Measurements from ENCODE around the gene C15orf40. TPM values are rescaled to one million over a fixed set of nuclear protein-coding genes. Genes with fewer than 3 reads are reported as not detected.
A peak's percentile ranks its signal among the peaks of the same experiment; 100 is the strongest.

C15orf40 gene
- total RNA-seq: 10 to 100 TPM in 3 of 4 donors, 1 to 10 TPM in 1; 9.1 to 14.6 (median 12.0) TPM
- 10 to 100 TPM; 21.3 to 26.1 (median 23.4) TPM for polyA plus RNA-seq

- intact Hi-C loops (cut with DNase I): loop anchor here (1.0 to 5.0 kb wide), 2 partner anchors 56 to 196 kb away; partner anchors contain the start of genes BTBD1 and HDGFL3
- Histone ChIP-seq H3K27me3 (no peaks in the 10 kb centered on the region), H3K9me3 (no peaks in the 10 kb centered on the region), H3K36me3 (peaks cover 5 to 48% (median 19%) of the 10 kb centered on the region in 4 donors), H3K4me3 (peak within 1 kb of the TSS; percentile 79 to 97 (median 87)), H3K4me1 (peaks cover 0 to 34% (median 18%) of the 10 kb centered on the region in 4 donors), H3K27ac (peak within 1 kb of the TSS; percentile 84 to 88 (median 84))
- TF ChIP-seq POLR2A (IDR thresholded peaks at IDR 0.05) (peak; percentile 61 to 67), POLR2AphosphoS5 (IDR thresholded peaks at IDR 0.05) (peak; percentile 80 to 94 (median 88)), CTCF (IDR thresholded peaks at IDR 0.05) (peak; percentile 51 to 54 (median 52)), EP300 (IDR thresholded peaks at IDR 0.05) (no peak)
- 1 to 2% methylated on average over 64 of the region's 64 CpGs for WGBS, 2 donors
- DNase-seq: peak; percentile 95
Measured at GRCh38 chr15:83011271-83012075, at the start of gene C15orf40. Gene C15orf40, minus strand, starts transcription at chr15:83011639. Its CDS starts 32 bp downstream, at chr15:83011607.

GRCh38 chr15:83057696-83058376 lies 46.4 kb upstream of the C15orf40 start:
- Histone ChIP-seq H3K27me3 (no peaks in the 10 kb centered on the region), H3K4me3 (peak overlapping the region in 1 of 4 donors; percentile 1), H3K27ac (peak overlapping the region in 2 of 4 donors; percentile 48 to 66), H3K4me1 (peaks cover 0 to 55% (median 46%) of the 10 kb centered on the region in 4 donors), H3K36me3 (peaks cover 0 to 28% (median 6%) of the 10 kb centered on the region in 4 donors), H3K9me3 (no peaks in the 10 kb centered on the region)
- WGBS, 2 donors: 79 to 85% methylated on average over 7 of the region's 7 CpGs
- TF ChIP-seq EP300 (IDR thresholded peaks at IDR 0.05) (no peak), POLR2AphosphoS5 (IDR thresholded peaks at IDR 0.05) (no peak), POLR2A (IDR thresholded peaks at IDR 0.05) (no peak), CTCF (IDR thresholded peaks at IDR 0.05) (no peak)
- no peak for DNase-seq
- intact Hi-C loops (cut with DNase I): no loop called here

- Histone ChIP-seq H3K4me1 (peaks cover 0 to 47% (median 37%) of the 10 kb centered on the region in 4 donors), H3K27ac (peak overlapping the region in 1 of 4 donors; percentile 66), H3K27me3 (no peaks in the 10 kb centered on the region), H3K4me3 (no peak overlapping the region), H3K36me3 (peaks cover 0 to 28% (median 6%) of the 10 kb centered on the region in 4 donors), H3K9me3 (no peaks in the 10 kb centered on the region)
- DNase-seq: no peak
- intact Hi-C loops (cut with DNase I): no loop called here
- 85 to 92% methylated on average over 1 of the region's 1 CpG for WGBS, 2 donors
- TF ChIP-seq CTCF (IDR thresholded peaks at IDR 0.05) (no peak), POLR2AphosphoS5 (IDR thresholded peaks at IDR 0.05) (no peak), POLR2A (IDR thresholded peaks at IDR 0.05) (no peak), EP300 (IDR thresholded peaks at IDR 0.05) (no peak)
Measured at GRCh38 chr15:83057002-83057401, 45.6 kb upstream of the C15orf40 start.

- no peak for DNase-seq
- Histone ChIP-seq H3K4me1 (peaks cover 0 to 20% (median 17%) of the 10 kb centered on the region in 4 donors), H3K4me3 (no peak overlapping the region), H3K27me3 (no peaks in the 10 kb centered on the region), H3K9me3 (no peaks in the 10 kb centered on the region), H3K27ac (peak overlapping the region in 2 of 4 donors; percentile 25 to 30), H3K36me3 (peaks cover 0 to 50% (median 10%) of the 10 kb centered on the region in 4 donors)
- intact Hi-C loops (cut with DNase I): no loop called here
- no peak for TF ChIP-seq EP300 (IDR thresholded peaks at IDR 0.05)
- TF ChIP-seq POLR2A (IDR thresholded peaks at IDR 0.05): no peak
- no peak for TF ChIP-seq POLR2AphosphoS5 (IDR thresholded peaks at IDR 0.05)
- TF ChIP-seq CTCF (IDR thresholded peaks at IDR 0.05): no peak
Measured at GRCh38 chr15:83053151-83053550, 41.7 kb upstream of the C15orf40 start.
